Measurements from ENCODE around the gene FBRSL1. TPM values are rescaled to one million over a fixed set of nuclear protein-coding genes. Genes with fewer than 3 reads are reported as not detected.

Gene FBRSL1
- polyA plus RNA-seq, 3 donors = 0.39 to 28.7 (median 0.74) TPM

DNA sequence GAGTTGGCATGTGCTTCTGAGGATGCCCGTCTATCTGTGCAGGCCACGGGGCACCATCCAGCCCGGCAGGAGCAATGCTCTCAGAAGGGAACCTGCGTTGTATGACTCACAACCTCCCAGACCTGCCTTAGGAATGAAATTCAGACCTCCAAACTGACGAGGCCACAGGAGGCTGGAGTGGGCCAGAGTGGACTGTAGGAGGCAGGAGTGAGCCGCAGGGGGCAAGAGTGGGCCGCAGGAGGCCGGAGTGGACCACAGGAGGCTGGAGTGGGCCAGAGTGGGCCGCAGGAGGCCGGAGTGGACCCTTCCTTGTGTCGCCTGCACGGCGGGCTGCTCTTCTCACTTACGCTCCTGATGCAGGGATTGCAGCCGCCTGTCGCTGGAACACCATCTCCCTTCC, 11.1 kb upstream of the FBRSL1 start:
- no peaks in the 10 kb centered on the region for H4K20me1 ChIP-seq (ENCODE audit: insufficient read depth, low read length)
- H3K36me3 ChIP-seq (replicated peaks in 1 of 2; ENCODE audit: control insufficient read depth in 1 of 2, insufficient read depth in 2 of 2, low read length in 2 of 2) = no peaks in the 10 kb centered on the region
- DNase-seq = peak in 1 of 3 donors; percentile 32
- peaks cover 0 to 3% of the 10 kb centered on the region in 2 donors for H3K9me3 ChIP-seq (replicated peaks in 1 of 2; ENCODE audit: control insufficient read depth in 1 of 2, insufficient read depth in 1 of 2, low read length in 2 of 2)
- peak overlapping the region in 1 of 7 donors; percentile 43 for H3K27ac Mint-ChIP-seq
- peaks cover 0 to 14% (median 2%) of the 10 kb centered on the region in 7 donors for H3K9me3 Mint-ChIP-seq
- H3K27me3 ChIP-seq (ENCODE audit: control insufficient read depth in 2 of 2, insufficient read depth in 2 of 2, low read length in 2 of 2) = no peaks in the 10 kb centered on the region
- WGBS (ENCODE audit: insufficient coverage) = 81% methylated on average over 9 of the region's 16 CpGs
- H2AFZ ChIP-seq (ENCODE audit: insufficient read depth, low read depth, low read length, poor library complexity, severe bottlenecking) = no peak overlapping the region
- no peak overlapping the region for H3K4me2 ChIP-seq (replicated peaks; ENCODE audit: extremely low read depth, low read length, poor library complexity, severe bottlenecking)
- no peak overlapping the region for H3K27ac ChIP-seq (ENCODE audit: low read depth in 1 of 2, low read length in 2 of 2)
- H3K79me2 ChIP-seq (ENCODE audit: insufficient read depth, low read length) = no peaks in the 10 kb centered on the region
- H3K4me1 ChIP-seq (ENCODE audit: control insufficient read depth in 1 of 2, insufficient read depth in 2 of 2, low read length in 2 of 2) = peaks cover 68 to 83% of the 10 kb centered on the region in 2 donors
- no peak overlapping the region for H3K4me3 ChIP-seq (replicated peaks in 1 of 3; ENCODE audit: low read depth in 2 of 3, low read length in 3 of 3)
- H3K27me3 Mint-ChIP-seq (ENCODE audit: low read depth in 3 of 3) = peaks cover 6 to 33% (median 18%) of the 10 kb centered on the region in 3 donors
- H3K9ac ChIP-seq (ENCODE audit: insufficient read depth, low read length, poor library complexity, severe bottlenecking) = no peak overlapping the region
- H3K4me1 Mint-ChIP-seq = peaks cover 50% of the 10 kb centered on the region
- H3K36me3 Mint-ChIP-seq = no peaks in the 10 kb centered on the region
- TF ChIP-seq, protein P1, sequence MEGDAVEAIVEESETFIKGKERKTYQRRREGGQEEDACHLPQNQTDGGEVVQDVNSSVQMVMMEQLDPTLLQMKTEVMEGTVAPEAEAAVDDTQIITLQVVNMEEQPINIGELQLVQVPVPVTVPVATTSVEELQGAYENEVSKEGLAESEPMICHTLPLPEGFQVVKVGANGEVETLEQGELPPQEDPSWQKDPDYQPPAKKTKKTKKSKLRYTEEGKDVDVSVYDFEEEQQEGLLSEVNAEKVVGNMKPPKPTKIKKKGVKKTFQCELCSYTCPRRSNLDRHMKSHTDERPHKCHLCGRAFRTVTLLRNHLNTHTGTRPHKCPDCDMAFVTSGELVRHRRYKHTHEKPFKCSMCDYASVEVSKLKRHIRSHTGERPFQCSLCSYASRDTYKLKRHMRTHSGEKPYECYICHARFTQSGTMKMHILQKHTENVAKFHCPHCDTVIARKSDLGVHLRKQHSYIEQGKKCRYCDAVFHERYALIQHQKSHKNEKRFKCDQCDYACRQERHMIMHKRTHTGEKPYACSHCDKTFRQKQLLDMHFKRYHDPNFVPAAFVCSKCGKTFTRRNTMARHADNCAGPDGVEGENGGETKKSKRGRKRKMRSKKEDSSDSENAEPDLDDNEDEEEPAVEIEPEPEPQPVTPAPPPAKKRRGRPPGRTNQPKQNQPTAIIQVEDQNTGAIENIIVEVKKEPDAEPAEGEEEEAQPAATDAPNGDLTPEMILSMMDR (IDR thresholded peaks at IDR 0.05) = peak; percentile 25
- no peak overlapping the region for H3K4me3 Mint-ChIP-seq
- intact Hi-C loops (cut with micrococcal nuclease) = no loop called here

DNA sequence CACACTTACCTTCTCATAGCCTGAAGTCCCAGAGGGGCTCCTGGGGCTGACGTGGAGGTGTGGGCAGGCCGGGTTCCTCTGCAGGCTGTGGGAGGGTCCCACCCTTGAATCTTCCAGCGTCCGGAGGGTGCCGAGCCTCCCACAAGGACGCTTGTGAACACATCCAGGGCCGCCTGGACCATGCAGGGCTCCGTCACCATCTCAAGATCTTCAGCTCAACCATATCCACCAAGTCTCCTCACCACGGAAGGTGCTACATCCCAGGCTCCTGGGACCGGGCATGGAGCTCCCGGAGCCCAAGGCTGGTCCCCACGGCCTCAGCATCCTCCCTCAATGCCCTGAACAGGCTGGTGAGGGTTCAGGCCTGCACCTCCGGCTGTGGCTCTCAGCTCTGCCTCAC, 10.7 kb upstream of the FBRSL1 start:
- WGBS (ENCODE audit: insufficient coverage) = 92% methylated on average over 11 of the region's 13 CpGs
- Histone ChIP-seq H3K27me3 (ENCODE audit: control insufficient read depth in 2 of 2, insufficient read depth in 2 of 2, low read length in 2 of 2) (no peaks in the 10 kb centered on the region), H3K4me3 (replicated peaks in 1 of 3; ENCODE audit: low read depth in 2 of 3, low read length in 3 of 3) (no peak overlapping the region), H3K9me3 (replicated peaks in 1 of 2; ENCODE audit: control insufficient read depth in 1 of 2, insufficient read depth in 1 of 2, low read length in 2 of 2) (peaks cover 0 to 3% of the 10 kb centered on the region in 2 donors), H3K36me3 (replicated peaks in 1 of 2; ENCODE audit: control insufficient read depth in 1 of 2, insufficient read depth in 2 of 2, low read length in 2 of 2) (no peaks in the 10 kb centered on the region), H2AFZ (ENCODE audit: insufficient read depth, low read depth, low read length, poor library complexity, severe bottlenecking) (no peak overlapping the region), H3K79me2 (ENCODE audit: insufficient read depth, low read length) (no peaks in the 10 kb centered on the region), H3K27ac (ENCODE audit: low read depth in 1 of 2, low read length in 2 of 2) (no peak overlapping the region), H3K4me1 (ENCODE audit: control insufficient read depth in 1 of 2, insufficient read depth in 2 of 2, low read length in 2 of 2) (peaks cover 64 to 78% of the 10 kb centered on the region in 2 donors), H3K4me2 (replicated peaks; ENCODE audit: extremely low read depth, low read length, poor library complexity, severe bottlenecking) (no peak overlapping the region), H3K9ac (ENCODE audit: insufficient read depth, low read length, poor library complexity, severe bottlenecking) (no peak overlapping the region), H4K20me1 (ENCODE audit: insufficient read depth, low read length) (no peaks in the 10 kb centered on the region)
- DNase-seq = no peak
- Mint-ChIP-seq H3K4me1 (peaks cover 50% of the 10 kb centered on the region), H3K27ac (peak overlapping the region in 4 of 7 donors; percentile 14 to 87 (median 34)), H3K4me3 (peak overlapping the region in 1 of 2 donors; percentile 6), H3K36me3 (no peaks in the 10 kb centered on the region), H3K27me3 (ENCODE audit: low read depth in 3 of 3) (peaks cover 6 to 33% (median 18%) of the 10 kb centered on the region in 3 donors), H3K9me3 (peaks cover 0 to 13% (median 2%) of the 10 kb centered on the region in 7 donors)
- TF ChIP-seq, protein P1 (IDR thresholded peaks at IDR 0.05) = no peak
- intact Hi-C loops (cut with micrococcal nuclease) = no loop called here
